Muscle layer of duodenum (tissue), 2 donors: ENCODE data around the gene PCDHA5.
A peak's percentile ranks its signal among the peaks of the same experiment; 100 is the strongest.
"Not testable (repeated sequence)": the region's sequence is repeated elsewhere in the genome, so short reads cannot be mapped to it uniquely, and the experiment has no call there.

Experiments used
- H3K27ac ChIP-seq: one replicate; pipeline ENCODE4 v1.7.0; 2013; ENCODE audit warnings: mild to moderate bottlenecking, low read length
- H3K27me3 ChIP-seq: one replicate; pipeline ENCODE4 v1.7.0; 2013; ENCODE audit warnings: low read depth, mild to moderate bottlenecking, control low read depth, low read length
- H3K36me3 ChIP-seq, 2 donors: one replicate each; pipeline ENCODE4 v1.7.0; 2013; ENCODE audit warnings: low read length in 2 of 2, control low read depth in 1 of 2, mild to moderate bottlenecking in 1 of 2; ENCODE audit not compliant: insufficient read depth in 2 of 2, control insufficient read depth in 1 of 2
- H3K4me1 ChIP-seq, 2 donors: one replicate each; pipeline ENCODE4 v1.7.0; 2013; ENCODE audit warnings: low read length in 2 of 2, mild to moderate bottlenecking in 2 of 2, control low read depth in 1 of 2, moderate library complexity in 1 of 2; ENCODE audit not compliant: insufficient read depth in 2 of 2, control insufficient read depth in 1 of 2
- H3K4me3 ChIP-seq, 2 donors: one replicate each; pipeline ENCODE4 v1.7.0; 2013; ENCODE audit warnings: low read length in 2 of 2, low read depth in 1 of 2, mild to moderate bottlenecking in 1 of 2
- H3K9me3 ChIP-seq, 2 donors: one replicate each; pipeline ENCODE4 v1.7.0; 2013; ENCODE audit warnings: low read length in 2 of 2, control low read depth in 1 of 2, mild to moderate bottlenecking in 1 of 2; ENCODE audit not compliant: control insufficient read depth in 1 of 2
- donor health status: healthy.

Gene PCDHA5

GRCh38 chr5:140848139-140849102 lies 27.0 kb downstream of the PCDHA5 start, which contains the start of gene PCDHA9:
PCDHA9 (plus strand) TSS chr5:140848382; CDS start chr5:140848496, 114 bp downstream.
- H3K4me1 ChIP-seq, H3K9me3 ChIP-seq, H3K36me3 ChIP-seq, H3K27ac ChIP-seq, H3K4me3 ChIP-seq, H3K27me3 ChIP-seq: not testable (repeated sequence)

DNA sequence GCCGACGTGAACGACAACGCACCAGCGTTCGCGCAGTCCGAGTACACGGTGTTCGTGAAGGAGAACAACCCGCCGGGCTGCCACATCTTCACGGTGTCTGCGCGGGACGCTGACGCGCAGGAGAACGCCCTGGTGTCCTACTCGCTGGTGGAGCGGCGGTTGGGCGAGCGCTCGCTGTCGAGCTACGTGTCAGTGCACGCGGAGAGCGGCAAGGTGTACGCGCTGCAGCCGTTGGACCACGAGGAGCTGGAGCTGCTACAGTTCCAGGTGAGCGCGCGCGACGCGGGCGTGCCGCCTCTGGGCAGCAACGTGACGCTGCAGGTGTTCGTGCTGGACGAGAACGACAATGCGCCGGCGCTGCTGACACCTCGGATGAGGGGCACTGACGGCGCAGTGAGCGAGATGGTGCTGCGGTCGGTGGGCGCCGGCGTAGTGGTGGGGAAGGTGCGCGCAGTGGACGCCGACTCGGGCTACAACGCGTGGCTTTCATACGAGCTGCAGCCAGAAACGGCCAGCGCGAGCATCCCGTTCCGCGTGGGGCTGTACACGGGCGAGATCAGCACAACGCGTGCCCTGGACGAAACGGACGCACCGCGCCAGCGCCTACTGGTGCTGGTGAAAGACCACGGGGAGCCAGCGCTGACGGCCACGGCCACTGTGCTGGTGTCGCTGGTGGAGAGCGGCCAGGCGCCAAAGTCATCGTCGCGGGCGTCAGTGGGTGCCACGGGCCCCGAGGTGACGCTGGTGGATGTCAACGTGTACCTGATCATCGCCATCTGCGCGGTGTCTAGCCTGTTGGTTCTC lies 28.6 kb downstream of the PCDHA5 start:
- H3K4me1 ChIP-seq, H3K9me3 ChIP-seq, H3K4me3 ChIP-seq, H3K27ac ChIP-seq, H3K27me3 ChIP-seq, H3K36me3 ChIP-seq: not testable (repeated sequence)

GRCh38 chr5:140855772-140856674 lies 34.6 kb downstream of the PCDHA5 start, which contains the start of gene PCDHA10:
PCDHA10 (plus strand) TSS chr5:140855897; CDS start chr5:140856049, 152 bp downstream.
- H3K9me3 ChIP-seq, result peaks cover 3 to 5% of the 10 kb centered on the region in 2 donors
- no peak within 1 kb of the TSS for H3K27ac ChIP-seq
- no peaks in the 10 kb centered on the region for H3K4me1 ChIP-seq
- H3K36me3 ChIP-seq, result no peaks in the 10 kb centered on the region
- peak within 1 kb of the TSS in 1 of 2 donors; percentile 23 for H3K4me3 ChIP-seq
- no peaks in the 10 kb centered on the region for H3K27me3 ChIP-seq

GRCh38 chr5:140857177-140857986 lies 36.0 kb downstream of the PCDHA5 start:
- H3K4me3 ChIP-seq, result no peak overlapping the region
- H3K27ac ChIP-seq, result no peak overlapping the region
- H3K27me3 ChIP-seq, result no peaks in the 10 kb centered on the region
- H3K36me3 ChIP-seq, result no peaks in the 10 kb centered on the region
- peaks cover 5 to 16% of the 10 kb centered on the region in 2 donors for H3K9me3 ChIP-seq
- H3K4me1 ChIP-seq, result no peaks in the 10 kb centered on the region

DNA sequence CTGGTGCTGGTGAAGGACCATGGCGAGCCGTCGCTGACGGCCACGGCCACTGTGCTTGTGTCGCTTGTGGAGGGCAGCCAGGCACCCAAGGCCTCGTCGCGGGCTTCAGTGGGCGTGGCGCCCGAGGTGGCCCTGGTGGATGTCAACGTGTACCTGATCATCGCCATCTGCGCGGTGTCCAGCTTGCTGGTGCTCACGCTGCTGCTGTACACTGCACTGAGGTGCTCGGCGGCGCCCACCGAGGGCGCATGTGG lies 36.5 kb downstream of the PCDHA5 start:
- Histone ChIP-seq H3K4me1 (no peaks in the 10 kb centered on the region), H3K9me3 (peaks cover 5 to 21% of the 10 kb centered on the region in 2 donors), H3K4me3 (no peak overlapping the region), H3K27me3 (no peaks in the 10 kb centered on the region), H3K36me3 (no peaks in the 10 kb centered on the region), H3K27ac (no peak overlapping the region)

DNA sequence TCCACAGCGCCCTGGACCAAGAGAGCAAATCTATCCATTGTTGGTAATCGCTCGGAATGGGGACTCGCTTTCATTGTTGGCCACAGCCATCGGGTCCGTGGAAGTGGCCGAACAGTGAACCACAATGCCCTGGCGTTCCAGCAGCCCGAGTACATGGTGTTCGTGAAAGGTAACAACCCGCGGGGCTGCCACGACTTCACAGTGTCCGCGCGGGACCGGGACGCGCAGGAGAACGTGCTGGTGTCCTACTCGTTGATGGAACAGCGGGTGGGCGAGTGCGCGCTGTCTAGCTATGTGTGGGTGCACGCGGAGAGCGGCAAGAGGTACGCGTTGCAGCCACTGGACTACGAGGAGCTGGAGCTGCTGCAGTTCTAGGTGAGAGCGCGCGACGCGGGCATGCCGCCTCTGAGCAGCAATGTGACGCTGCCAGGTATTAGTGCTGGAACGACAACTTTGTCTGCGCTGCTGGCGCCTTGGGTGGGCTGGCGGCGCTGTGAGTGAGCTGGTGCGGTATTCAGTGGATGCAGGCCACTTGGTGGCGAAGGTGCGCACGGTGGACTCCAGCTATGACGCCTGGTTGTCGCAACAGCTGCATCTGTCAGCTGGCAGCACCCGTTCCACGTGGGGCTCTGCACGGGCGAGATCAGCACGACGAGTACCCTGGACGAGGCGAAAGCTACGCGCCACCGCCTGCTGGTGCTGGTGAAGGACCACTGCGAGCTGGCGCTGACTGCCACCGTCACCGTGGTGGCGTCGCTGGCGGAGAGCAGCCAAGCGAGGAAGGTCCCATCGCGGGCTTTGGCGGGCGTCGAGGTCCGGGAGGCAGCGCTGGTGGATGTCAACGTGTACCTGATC lies 41.3 kb downstream of the PCDHA5 start:
- Histone ChIP-seq H3K4me1 (no peaks in the 10 kb centered on the region), H3K27me3 (no peaks in the 10 kb centered on the region), H3K9me3 (peaks cover 0 to 26% of the 10 kb centered on the region in 2 donors), H3K36me3 (no peaks in the 10 kb centered on the region), H3K27ac (no peak overlapping the region), H3K4me3 (no peak overlapping the region)

DNA sequence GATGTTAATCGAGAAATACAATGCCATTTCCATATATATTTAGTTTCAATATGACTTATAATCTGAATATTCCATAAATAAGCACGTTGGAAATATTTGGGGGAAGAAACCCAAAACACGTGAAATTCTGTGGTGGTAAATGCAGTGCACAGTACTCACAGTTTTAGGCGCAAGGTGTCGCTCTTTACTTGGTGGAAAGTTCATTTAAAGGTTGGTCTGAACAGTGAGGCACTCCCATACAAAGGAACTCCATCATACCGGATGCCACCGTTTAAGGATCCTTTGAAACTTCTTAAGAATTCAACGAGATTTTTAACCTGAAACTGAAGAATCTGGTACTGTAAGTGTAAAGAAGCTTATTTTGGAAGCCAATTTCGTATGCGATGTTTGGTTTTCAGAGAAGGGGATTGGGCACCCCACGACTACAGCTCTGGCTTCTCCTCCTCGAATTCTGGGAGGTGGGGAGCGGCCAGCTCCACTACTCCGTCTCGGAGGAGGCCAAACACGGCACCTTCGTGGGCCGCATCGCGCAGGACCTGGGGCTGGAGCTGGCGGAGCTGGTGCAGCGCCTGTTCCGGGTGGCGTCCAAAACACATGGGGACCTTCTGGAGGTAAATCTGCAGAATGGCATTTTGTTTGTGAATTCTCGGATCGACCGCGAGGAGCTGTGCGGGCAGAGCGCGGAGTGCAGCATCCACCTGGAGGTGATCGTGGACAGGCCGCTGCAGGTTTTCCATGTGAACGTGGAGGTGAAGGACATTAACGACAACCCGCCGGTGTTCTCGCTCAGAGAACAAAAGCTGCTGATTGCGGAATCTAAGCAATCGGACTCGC lies 47.5 kb downstream of the PCDHA5 start, which contains the start of gene PCDHA11:
TSS of gene PCDHA11 (plus strand) at position 237 of the 834 bp plus-strand sequence. CDS start at position 384, 147 bp downstream.
- Histone ChIP-seq H3K27me3 (no peaks in the 10 kb centered on the region), H3K36me3 (no peaks in the 10 kb centered on the region), H3K27ac (no peak within 1 kb of the TSS), H3K4me1 (no peaks in the 10 kb centered on the region), H3K4me3 (peak within 1 kb of the TSS in 1 of 2 donors; percentile 56), H3K9me3 (peaks cover 0 to 26% of the 10 kb centered on the region in 2 donors)

DNA sequence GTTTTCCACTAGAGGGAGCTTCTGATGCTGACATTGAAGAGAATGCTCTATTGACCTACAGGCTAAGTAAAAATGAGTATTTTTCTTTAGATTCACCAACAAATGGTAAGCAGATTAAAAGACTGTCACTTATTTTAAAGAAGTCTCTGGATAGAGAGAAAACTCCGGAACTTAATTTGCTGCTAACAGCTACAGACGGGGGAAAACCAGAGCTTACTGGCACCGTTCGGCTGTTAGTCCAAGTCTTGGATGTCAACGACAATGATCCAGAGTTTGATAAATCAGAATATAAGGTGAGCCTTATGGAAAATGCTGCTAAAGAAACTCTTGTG lies 48.1 kb downstream of the PCDHA5 start:
- no peaks in the 10 kb centered on the region for H3K36me3 ChIP-seq
- H3K4me1 ChIP-seq, result no peaks in the 10 kb centered on the region
- no peak overlapping the region for H3K27ac ChIP-seq
- no peaks in the 10 kb centered on the region for H3K27me3 ChIP-seq
- peak overlapping the region in 1 of 2 donors; percentile 56 for H3K4me3 ChIP-seq
- peaks cover 0 to 26% of the 10 kb centered on the region in 2 donors for H3K9me3 ChIP-seq
